ENCODE data around the gene CEMIP. TPM values are rescaled to one million over a fixed set of nuclear protein-coding genes. Genes with fewer than 3 reads are reported as not detected.

Gene CEMIP
- total and polyA plus RNA-seq, 2 experiments from 2014 or later = 2.3 to 4.4 TPM

- Histone ChIP-seq H3K27ac (no peak overlapping the region), H3K36me3 (replicated peaks; ENCODE audit: insufficient read depth, low read depth) (no peaks in the 10 kb centered on the region), H3K4me2 (no peak overlapping the region), H3K4me1 (ENCODE audit: insufficient read depth) (no peaks in the 10 kb centered on the region), H3K27me3 (peaks cover 3% of the 10 kb centered on the region), H4K20me1 (ENCODE audit: insufficient read depth, poor library complexity, severe bottlenecking) (no peaks in the 10 kb centered on the region), H3K79me2 (no peaks in the 10 kb centered on the region), H3K4me3 (no peak overlapping the region), H3K9me3 (ENCODE audit: low read depth) (no peaks in the 10 kb centered on the region), H2AFZ (no peak overlapping the region), H3K9me2 (replicated peaks; ENCODE audit: insufficient read depth) (no peaks in the 10 kb centered on the region)
- WGBS (ENCODE audit: low lambda C conversion rate, missing lambda C conversion rate) = 56% methylated on average over 6 of the region's 6 CpGs
- no peak for DNase-seq (ENCODE audit: low spot score)
- no peak for TF ChIP-seq EZH2 (IDR thresholded peaks at IDR 0.05; ENCODE audit: borderline replicate concordance)
- TF ChIP-seq CTCF (IDR thresholded peaks at IDR 0.05; ENCODE audit: poor library complexity) = no peak
Observed at GRCh38 chr15:80885016-80885579, 105.9 kb downstream of the CEMIP start.

DNA sequence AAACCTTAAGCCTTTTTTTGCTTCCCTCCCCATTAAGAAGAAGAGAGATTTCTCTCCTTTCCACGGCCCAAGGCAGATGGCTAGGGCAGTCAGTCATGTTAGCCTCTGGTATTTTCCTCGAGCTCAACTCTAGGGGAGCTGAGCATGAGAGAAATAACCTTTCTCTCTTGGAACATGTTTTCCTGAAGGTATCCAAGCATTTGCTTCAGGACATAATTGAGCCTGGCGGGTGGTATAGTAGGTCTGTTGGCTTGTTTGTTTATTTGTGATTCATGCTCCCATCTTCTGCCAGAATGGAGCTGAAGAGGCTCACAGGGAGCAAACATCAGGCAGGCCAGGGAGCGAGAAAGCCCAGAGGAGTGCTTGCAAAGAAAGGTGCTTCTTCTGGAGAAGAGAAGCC lies 108.0 kb downstream of the CEMIP start:
- Histone ChIP-seq H3K79me2 (no peaks in the 10 kb centered on the region), H3K4me1 (ENCODE audit: insufficient read depth) (no peaks in the 10 kb centered on the region), H3K9me3 (ENCODE audit: low read depth) (no peaks in the 10 kb centered on the region), H3K36me3 (replicated peaks; ENCODE audit: insufficient read depth, low read depth) (no peaks in the 10 kb centered on the region), H3K4me2 (no peak overlapping the region), H3K4me3 (no peak overlapping the region), H2AFZ (no peak overlapping the region), H3K9me2 (replicated peaks; ENCODE audit: insufficient read depth) (no peaks in the 10 kb centered on the region), H4K20me1 (ENCODE audit: insufficient read depth, poor library complexity, severe bottlenecking) (no peaks in the 10 kb centered on the region), H3K27me3 (peaks cover 3% of the 10 kb centered on the region), H3K27ac (no peak overlapping the region)
- 47% methylated on average over 4 of the region's 4 CpGs for WGBS (ENCODE audit: low lambda C conversion rate, missing lambda C conversion rate)
- no peak for TF ChIP-seq EZH2phosphoT487 (IDR thresholded peaks at IDR 0.05; ENCODE audit: low read depth, severe bottlenecking, unreplicated experiment)
- TF ChIP-seq CTCF (IDR thresholded peaks at IDR 0.05; ENCODE audit: poor library complexity) = no peak
- no peak for TF ChIP-seq EZH2 (IDR thresholded peaks at IDR 0.05; ENCODE audit: borderline replicate concordance)
- DNase-seq (ENCODE audit: low spot score) = no peak

GRCh38 chr15:80888846-80889245 lies 109.7 kb downstream of the CEMIP start:
- Histone ChIP-seq H3K36me3 (replicated peaks; ENCODE audit: insufficient read depth, low read depth) (no peaks in the 10 kb centered on the region), H3K9me3 (ENCODE audit: low read depth) (no peaks in the 10 kb centered on the region), H3K4me3 (no peak overlapping the region), H4K20me1 (ENCODE audit: insufficient read depth, poor library complexity, severe bottlenecking) (no peaks in the 10 kb centered on the region), H3K4me1 (ENCODE audit: insufficient read depth) (no peaks in the 10 kb centered on the region), H3K9me2 (replicated peaks; ENCODE audit: insufficient read depth) (no peaks in the 10 kb centered on the region), H3K79me2 (no peaks in the 10 kb centered on the region), H3K27me3 (peaks cover 3% of the 10 kb centered on the region), H3K4me2 (no peak overlapping the region), H2AFZ (no peak overlapping the region), H3K27ac (no peak overlapping the region)
- 80% methylated on average over 3 of the region's 3 CpGs for WGBS (ENCODE audit: low lambda C conversion rate, missing lambda C conversion rate)
- no peak for DNase-seq (ENCODE audit: low spot score)
- TF ChIP-seq CTCF (IDR thresholded peaks at IDR 0.05; ENCODE audit: poor library complexity) (no peak), EZH2 (IDR thresholded peaks at IDR 0.05; ENCODE audit: borderline replicate concordance) (no peak), EZH2phosphoT487 (IDR thresholded peaks at IDR 0.05; ENCODE audit: low read depth, severe bottlenecking, unreplicated experiment) (no peak)
